RKO (cell line): ENCODE data around the gene LRCOL1.

Experiments used
- DNase-seq: peaks from one replicate; pipeline ENCODE4 v3.0.0-alpha.2; 2016; ENCODE audit warnings: low spot score

LRCOL1 gene

GRCh38 chr12:132582058-132582420 lies 28.3 kb downstream of the LRCOL1 start:
- no peak for DNase-seq

- DNase-seq: no peak
Observed at GRCh38 chr12:132581348-132582057, 28.9 kb downstream of the LRCOL1 start.

- DNase-seq: no peak
Observed at GRCh38 chr12:132580701-132581292, 29.6 kb downstream of the LRCOL1 start.

- no peak for DNase-seq
Observed at GRCh38 chr12:132579744-132580143, 30.6 kb downstream of the LRCOL1 start.

GRCh38 chr12:132578826-132579225 lies 31.6 kb downstream of the LRCOL1 start:
- DNase-seq: no peak

- DNase-seq: no peak
Observed at GRCh38 chr12:132578118-132578517, 32.3 kb downstream of the LRCOL1 start.

GRCh38 chr12:132577191-132577920 lies 33.0 kb downstream of the LRCOL1 start:
- no peak for DNase-seq

GRCh38 chr12:132576701-132577100 lies 33.7 kb downstream of the LRCOL1 start:
- no peak for DNase-seq

- DNase-seq: no peak
Observed at GRCh38 chr12:132575661-132576060, 34.7 kb downstream of the LRCOL1 start.

GRCh38 chr12:132574271-132574996 lies 35.9 kb downstream of the LRCOL1 start:
- DNase-seq: no peak

GRCh38 chr12:132572801-132573760 lies 37.3 kb downstream of the LRCOL1 start:
- no peak for DNase-seq

GRCh38 chr12:132572106-132572505 lies 38.3 kb downstream of the LRCOL1 start:
- no peak for DNase-seq

GRCh38 chr12:132571598-132571997 lies 38.8 kb downstream of the LRCOL1 start:
- no peak for DNase-seq

GRCh38 chr12:132571051-132571450 lies 39.3 kb downstream of the LRCOL1 start:
- no peak for DNase-seq

GRCh38 chr12:132570635-132571034 lies 39.7 kb downstream of the LRCOL1 start:
- no peak for DNase-seq

- DNase-seq: no peak
Observed at GRCh38 chr12:132569856-132570480, 40.4 kb downstream of the LRCOL1 start.

GRCh38 chr12:132568826-132569480 lies 41.4 kb downstream of the LRCOL1 start:
- DNase-seq: no peak

GRCh38 chr12:132568301-132568700 lies 42.1 kb downstream of the LRCOL1 start:
- no peak for DNase-seq

GRCh38 chr12:132566516-132567131 lies 43.8 kb downstream of the LRCOL1 start:
- DNase-seq: no peak

- DNase-seq: no peak
Observed at GRCh38 chr12:132565365-132565764, 45.0 kb downstream of the LRCOL1 start.
